Umbilical cord (tissue), 2 donors: ENCODE data around the gene ALKBH4. TPM values are rescaled to one million over a fixed set of nuclear protein-coding genes. Genes with fewer than 3 reads are reported as not detected.
A peak's percentile ranks its signal among the peaks of the same experiment; 100 is the strongest.
"Not testable (repeated sequence)": the region's sequence is repeated elsewhere in the genome, so short reads cannot be mapped to it uniquely, and the experiment has no call there.

Experiments used
- DNase-seq: peaks from one replicate; pipeline ENCODE4 v3.0.0-alpha.2; 2015; ENCODE audit warnings: low spot score
- total RNA-seq: library from RNA; depleted of rRNA; stranded (reverse); fragments of >200 nt; gene quantifications from one replicate; pipeline ENCODE4 v1.2.3, GENCODE V29; 2014; ENCODE audit warnings: low replicate concordance; ENCODE audit not compliant: insufficient read depth

Gene ALKBH4
- total RNA-seq, 1 donor from 2014 or later, result 32.0 TPM

GRCh38 chr7:102478314-102479208 lies 13.9 kb upstream of the ALKBH4 start, which contains the start of gene POLR2J:
POLR2J (minus strand) TSS chr7:102478922; CDS start chr7:102478860, 62 bp downstream.
- peak; percentile 91 for DNase-seq

GRCh38 chr7:102474736-102475435 lies 10.2 kb upstream of the ALKBH4 start:
- DNase-seq, result not testable (repeated sequence)

DNA sequence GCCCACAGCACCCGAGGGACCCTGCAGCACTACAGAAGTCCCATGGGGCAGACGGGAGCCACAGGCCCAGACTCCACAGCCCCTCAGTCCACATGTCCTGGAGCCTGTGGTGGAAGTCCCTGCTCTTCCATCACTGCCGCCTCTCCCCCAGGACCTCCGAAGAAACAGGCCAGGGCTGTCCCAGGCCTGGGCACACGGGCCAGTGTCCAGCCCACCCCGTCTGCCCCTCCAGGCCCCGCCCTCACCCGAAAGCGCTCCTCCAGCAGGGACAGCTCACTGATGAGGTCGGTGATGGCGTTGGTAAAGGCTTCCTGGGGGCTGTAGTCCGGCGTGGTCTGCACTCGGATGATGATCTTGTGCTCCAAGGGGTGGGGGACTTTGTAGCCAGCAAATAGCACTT lies 9.5 kb upstream of the ALKBH4 start:
- not testable (repeated sequence) for DNase-seq

DNA sequence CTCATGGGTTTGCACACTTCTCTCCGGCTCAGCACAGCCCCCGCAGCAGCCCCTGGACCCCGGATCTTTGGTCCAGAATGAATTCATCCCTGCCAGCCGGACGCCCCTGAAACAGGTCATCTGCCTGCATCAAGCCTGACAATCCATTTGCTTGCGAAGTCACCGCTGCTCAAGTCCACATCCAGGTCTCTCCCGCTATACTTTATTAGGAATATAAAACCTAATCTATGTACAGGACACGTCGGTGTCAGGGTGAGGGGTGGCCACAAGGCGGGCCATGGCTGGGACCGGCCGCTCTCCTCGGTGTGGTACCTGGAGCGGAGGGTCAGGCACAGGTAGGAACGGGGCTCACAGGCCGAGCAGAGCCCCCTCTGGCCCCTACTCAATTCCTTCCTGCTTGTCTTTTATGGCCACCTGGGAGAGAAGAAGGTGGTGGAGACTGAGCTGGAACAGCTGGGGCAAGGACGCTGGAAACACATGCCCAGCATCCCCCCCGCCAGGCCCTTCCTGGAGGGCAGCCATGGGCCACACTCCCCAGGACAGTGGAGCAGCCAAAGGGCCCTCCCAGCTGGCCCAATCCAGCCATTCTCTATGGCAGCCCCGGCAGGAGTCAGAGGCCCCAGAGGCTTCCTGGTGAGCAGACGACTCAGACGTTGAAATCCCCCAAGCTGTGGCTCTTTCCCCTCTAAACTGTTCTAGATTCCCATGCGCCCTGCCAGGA lies 8.8 kb upstream of the ALKBH4 start:
- DNase-seq, result no peak

GRCh38 chr7:102472126-102473041 lies 7.7 kb upstream of the ALKBH4 start:
- DNase-seq, result no peak

DNA sequence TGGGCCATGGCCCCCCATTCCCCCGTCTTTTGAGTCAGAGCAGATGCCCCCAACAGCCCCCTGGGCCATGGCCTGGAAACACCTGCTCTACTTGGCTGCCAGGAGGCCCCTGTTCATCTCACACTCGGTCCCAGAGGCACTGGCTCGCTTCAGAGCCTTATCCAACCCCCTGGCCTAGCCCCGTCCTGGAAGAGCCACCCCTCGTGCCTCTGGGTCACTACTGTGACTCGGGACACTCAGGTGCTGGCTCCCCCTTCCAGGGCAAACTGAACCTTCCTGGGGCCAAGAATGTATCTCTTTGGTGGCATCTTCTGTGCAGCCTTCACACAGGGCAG lies 7.1 kb upstream of the ALKBH4 start:
- DNase-seq, result no peak

GRCh38 chr7:102469972-102470825 lies 5.5 kb upstream of the ALKBH4 start:
- no peak for DNase-seq

DNA sequence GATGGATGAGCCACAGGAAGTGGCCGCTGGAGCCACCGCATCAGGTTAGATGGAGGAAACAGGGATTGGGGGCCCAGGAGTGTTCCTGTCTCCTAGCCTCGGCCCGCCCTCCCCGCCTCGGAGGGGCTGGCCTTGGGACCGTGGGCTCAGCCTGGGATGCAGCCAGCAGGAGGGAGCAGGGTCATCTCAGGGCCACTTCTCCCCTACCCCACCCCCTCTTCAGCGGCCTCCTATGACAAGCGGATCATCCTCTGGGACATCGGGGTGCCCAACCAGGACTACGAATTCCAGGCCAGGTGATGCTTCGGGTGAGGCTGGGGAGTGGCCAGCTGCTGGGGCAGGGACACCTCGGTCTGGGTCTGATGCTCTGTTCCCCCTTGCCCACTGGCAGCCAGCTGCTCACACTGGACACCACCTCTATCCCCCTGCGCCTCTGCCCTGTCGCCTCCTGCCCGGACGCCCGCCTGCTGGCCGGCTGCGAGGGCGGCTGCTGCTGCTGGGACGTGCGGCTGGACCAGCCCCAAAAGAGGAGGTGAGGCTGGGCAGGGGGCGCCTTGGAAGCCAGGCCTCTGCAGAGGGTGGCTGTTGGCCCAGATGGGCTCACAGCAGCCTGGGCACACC lies 4.8 kb upstream of the ALKBH4 start:
- DNase-seq, result no peak

- DNase-seq, result no peak
Measured at GRCh38 chr7:102468478-102469350, 4.1 kb upstream of the ALKBH4 start.

GRCh38 chr7:102467581-102468477 lies 3.2 kb upstream of the ALKBH4 start:
- no peak for DNase-seq

GRCh38 chr7:102466097-102466496 lies 1.4 kb upstream of the ALKBH4 start:
- DNase-seq, result no peak

DNA sequence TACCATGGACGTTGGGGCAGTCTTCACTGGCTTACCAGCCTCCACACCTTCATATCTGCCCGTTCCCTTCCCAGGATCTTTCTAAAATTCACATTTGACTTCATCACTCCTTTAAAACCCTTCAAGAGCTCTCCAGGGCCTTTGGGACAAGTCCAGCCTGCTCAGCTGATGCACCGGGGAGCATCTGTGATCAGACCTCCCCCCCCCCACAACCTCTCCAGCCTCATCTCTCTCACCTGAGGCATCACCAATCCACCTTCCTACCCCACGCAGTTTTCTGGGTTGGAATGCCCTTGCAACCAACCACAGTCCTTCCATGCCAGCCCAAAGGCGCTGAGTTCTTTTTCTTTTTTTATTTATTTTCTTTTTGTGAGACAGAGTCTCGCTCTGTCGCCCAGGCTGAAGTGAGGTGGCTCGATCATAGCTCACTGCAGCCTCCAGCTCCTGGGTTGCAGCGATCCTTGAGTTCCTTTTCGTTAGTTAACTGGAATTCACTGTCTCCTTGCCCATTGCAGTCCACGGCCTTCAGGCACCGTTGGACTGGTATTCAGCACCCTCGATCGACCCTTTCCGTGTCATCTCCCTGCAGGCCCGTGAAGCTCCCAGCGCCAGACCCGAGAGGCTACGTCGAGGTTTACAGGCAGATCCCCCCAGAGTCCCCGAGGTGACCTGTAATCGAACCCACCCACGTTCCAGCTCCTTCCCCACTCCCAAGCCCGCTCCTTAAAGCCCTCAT lies 654 bp downstream of the ALKBH4 start:
- peak; percentile 18 for DNase-seq

- no peak for DNase-seq
Measured at GRCh38 chr7:102460467-102460866, 4.2 kb downstream of the ALKBH4 start.

DNA sequence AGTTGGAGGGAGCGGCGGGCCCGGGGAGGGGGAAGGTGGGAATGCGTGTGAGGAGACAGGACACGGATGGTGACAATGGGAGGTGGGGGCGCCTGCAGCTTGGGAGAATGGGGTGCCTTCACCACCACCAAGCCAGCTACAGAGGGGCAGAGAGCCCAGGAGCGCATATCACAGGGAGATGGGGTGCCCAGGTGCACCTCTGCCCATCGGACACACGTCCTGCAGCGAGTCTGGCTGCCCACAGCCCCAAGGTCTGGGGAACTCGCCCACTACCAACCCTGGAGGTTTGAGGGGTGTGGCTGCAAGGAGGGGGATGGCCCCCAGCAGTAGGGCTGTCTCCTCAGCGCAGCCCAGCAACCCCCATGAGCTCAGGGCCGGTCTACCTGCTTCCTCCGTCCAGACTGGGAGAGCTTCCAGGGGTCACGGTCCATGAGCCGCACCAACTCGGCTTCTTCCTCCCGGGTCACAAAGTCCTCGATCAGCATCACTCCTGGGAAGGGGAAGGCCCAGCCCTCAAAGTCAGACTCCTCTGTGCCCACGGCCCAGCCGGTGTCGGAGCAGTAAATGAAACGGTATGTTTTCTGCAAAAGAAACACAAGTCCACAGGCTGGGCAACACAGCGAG lies 5.3 kb downstream of the ALKBH4 start:
- no peak for DNase-seq

GRCh38 chr7:102457352-102457924 lies 7.2 kb downstream of the ALKBH4 start:
- DNase-seq, result no peak

DNA sequence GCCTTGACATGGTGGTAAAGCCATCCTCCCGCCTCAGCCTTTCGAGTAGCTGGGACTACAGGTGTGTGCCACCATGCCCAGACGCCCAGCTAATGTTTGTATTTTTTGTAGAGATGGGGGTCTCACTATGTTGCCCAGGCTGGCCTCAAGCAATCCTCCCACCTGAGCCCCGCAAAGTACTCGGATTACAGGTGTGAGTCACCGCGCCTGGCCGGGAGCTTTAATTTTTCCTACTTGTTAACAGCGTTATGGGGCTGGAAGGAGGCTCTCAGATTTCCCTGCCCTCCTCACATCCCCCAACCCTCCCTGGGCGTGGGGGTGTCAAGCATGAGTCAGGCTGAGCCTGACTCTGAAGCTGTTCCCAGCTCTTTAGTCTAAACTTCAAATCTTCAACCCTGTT lies 8.3 kb downstream of the ALKBH4 start:
- no peak for DNase-seq
